Stimulated activated naive CD8-positive, alpha-beta T cell treated with anti-CD3 and anti-CD28 coated beads, Interleukin-15, Interleukin-2, amounts not matched to agents 100 ng/mL and 50 ng/mL, for 24 hours (primary cell): ENCODE results near the gene HINT1.
"Not testable (repeated sequence)": the region's sequence is repeated elsewhere in the genome, so short reads cannot be mapped to it uniquely, and the experiment has no call there.

ENCODE experiments used
- H3K27ac Mint-ChIP-seq: one replicate; pipeline ENCODE4 v1.8.0; 2021; ENCODE audit warnings: mild to moderate bottlenecking, mixed read lengths
- H3K27me3 Mint-ChIP-seq: one replicate; pipeline ENCODE4 v1.8.0; 2021; ENCODE audit warnings: mixed read lengths
- H3K36me3 Mint-ChIP-seq: one replicate; pipeline ENCODE4 v1.8.0; 2021; ENCODE audit warnings: low read depth, mixed read lengths
- H3K4me1 Mint-ChIP-seq: one replicate; pipeline ENCODE4 v1.8.0; 2021; ENCODE audit warnings: low read depth, mixed read lengths
- H3K4me3 Mint-ChIP-seq: one replicate; pipeline ENCODE4 v1.8.0; 2021; ENCODE audit warnings: mild to moderate bottlenecking, mixed read lengths
- H3K9me3 Mint-ChIP-seq: one replicate; pipeline ENCODE4 v1.8.0; 2021; ENCODE audit warnings: mixed read lengths

HINT1 gene

DNA sequence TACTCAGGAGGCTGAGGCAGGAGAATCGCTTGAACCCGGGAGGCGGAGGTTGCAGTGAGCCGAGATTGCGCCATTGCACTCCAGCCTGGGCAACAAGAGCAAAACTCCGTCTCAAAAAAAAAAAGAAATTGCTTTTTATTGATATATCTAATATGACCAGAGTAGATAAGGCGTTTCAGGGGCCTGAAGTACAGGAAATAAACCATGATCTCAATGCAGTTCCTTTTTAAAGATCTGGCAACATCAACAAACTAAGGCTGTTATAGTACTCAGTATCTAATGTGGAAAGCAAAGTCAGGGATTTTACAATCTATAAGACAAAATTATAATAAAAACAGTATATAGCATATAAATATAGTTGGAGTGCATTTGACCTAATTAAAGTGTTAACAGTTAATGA lies 28.8 kb upstream of the HINT1 start:
- not testable (repeated sequence) for H3K27ac Mint-ChIP-seq, H3K9me3 Mint-ChIP-seq, H3K4me1 Mint-ChIP-seq, H3K4me3 Mint-ChIP-seq, H3K27me3 Mint-ChIP-seq
- peaks cover 17% of the 10 kb centered on the region for H3K36me3 Mint-ChIP-seq

DNA sequence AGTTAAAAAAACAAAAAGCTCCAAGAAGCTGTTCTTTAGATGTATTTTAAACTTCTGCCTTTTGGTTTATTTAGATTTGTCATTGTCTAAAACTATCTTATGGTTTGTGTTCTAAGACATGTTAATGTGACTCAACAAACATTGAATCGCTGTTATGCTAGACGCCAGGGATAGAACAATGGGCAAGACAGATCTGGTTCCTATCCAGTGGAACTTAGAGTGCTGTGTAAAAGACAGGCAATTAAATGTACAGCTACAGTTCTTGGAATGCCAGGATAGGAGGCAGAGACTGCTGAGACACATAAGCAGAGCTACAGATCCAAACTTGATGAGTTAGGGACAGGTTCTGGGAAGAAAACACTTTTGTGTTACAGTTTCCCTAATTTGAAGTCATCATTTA lies 28.1 kb upstream of the HINT1 start:
- no peak overlapping the region for H3K4me3 Mint-ChIP-seq
- H3K9me3 Mint-ChIP-seq, result no peaks in the 10 kb centered on the region
- no peak overlapping the region for H3K27ac Mint-ChIP-seq
- H3K36me3 Mint-ChIP-seq, result peaks cover 20% of the 10 kb centered on the region
- H3K27me3 Mint-ChIP-seq, result no peaks in the 10 kb centered on the region
- H3K4me1 Mint-ChIP-seq, result peaks cover 4% of the 10 kb centered on the region

DNA sequence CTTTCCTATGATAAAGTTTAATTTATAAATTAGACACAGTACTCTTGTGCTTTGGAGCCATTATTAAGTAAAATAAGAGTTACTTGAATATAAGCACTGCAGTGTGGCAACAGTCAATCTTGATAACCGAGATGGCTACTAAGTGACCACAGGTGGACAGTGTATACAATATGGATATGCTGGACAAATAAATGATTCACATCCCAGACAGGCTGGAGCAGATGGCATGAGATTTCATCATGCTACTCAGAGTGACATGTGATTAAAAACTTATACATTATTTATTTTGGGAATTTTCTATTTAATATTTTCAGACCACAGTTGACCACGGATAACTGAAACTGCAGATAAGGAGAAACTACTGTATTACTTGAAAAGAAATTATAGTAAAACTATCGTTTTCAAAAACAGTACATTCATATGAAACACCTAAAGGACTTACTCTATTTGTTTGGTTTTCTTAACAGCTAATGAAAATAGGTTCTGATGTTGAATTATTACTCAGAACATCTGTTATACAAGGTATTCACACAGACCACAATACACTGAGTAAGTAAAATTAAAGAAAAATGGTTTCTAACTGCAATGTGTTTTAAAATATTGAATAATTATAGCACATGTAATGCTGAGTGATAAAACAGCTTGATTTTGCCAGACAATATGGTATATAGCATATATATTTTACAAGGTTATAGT lies 21.7 kb upstream of the HINT1 start:
- Mint-ChIP-seq H3K4me3 (no peak overlapping the region), H3K27me3 (no peaks in the 10 kb centered on the region), H3K4me1 (no peaks in the 10 kb centered on the region), H3K36me3 (peaks cover 28% of the 10 kb centered on the region), H3K9me3 (no peaks in the 10 kb centered on the region), H3K27ac (no peak overlapping the region)

DNA sequence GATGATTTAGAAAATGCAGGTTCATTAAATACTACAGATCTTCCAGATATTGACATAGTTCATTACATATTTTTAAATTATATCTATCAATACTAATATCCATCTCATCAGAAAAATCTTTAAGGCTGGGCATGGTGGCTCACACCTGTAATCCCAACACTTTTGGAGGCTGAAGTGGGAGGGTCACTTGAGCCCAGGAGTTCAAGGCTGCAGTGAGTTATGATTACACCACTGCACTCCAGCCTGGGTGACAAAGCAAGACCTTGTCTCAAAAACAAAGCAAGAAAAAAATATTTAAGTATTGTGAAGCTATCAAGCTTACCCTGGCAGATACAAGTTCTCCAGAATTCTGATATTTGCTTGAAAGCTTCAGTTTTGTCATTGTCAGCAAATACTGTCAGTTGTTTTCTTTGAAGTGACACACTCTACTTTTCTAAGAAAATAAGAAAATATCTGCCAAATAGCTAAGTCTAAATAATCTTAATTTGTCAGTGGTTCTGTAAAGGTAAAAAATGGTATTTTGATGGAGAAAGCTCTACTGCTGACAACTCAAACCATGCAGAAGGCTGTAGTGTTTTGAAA lies 20.6 kb upstream of the HINT1 start:
- H3K4me3 Mint-ChIP-seq, result no peak overlapping the region
- H3K27me3 Mint-ChIP-seq, result no peaks in the 10 kb centered on the region
- H3K9me3 Mint-ChIP-seq, result no peaks in the 10 kb centered on the region
- no peaks in the 10 kb centered on the region for H3K4me1 Mint-ChIP-seq
- peaks cover 25% of the 10 kb centered on the region for H3K36me3 Mint-ChIP-seq
- H3K27ac Mint-ChIP-seq, result no peak overlapping the region

DNA sequence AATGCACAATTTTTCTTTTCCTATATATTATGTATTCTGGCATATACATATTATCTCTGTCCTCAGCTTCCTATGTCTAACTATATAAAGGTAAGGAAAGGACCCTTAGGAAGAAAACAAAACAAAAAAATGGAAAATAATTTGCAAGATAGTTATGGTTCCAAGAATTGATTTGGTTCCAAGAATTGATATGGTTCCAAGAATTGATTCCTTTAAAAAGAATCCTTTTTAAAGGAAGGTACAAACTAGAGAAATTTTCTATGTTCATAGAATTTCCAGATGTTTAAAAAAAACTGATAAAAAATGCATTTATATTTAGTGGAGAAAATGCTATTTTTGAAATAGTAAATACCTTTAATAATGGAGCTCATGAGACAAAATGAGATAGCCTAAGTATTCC lies 17.8 kb upstream of the HINT1 start:
- no peak overlapping the region for H3K4me3 Mint-ChIP-seq
- H3K27me3 Mint-ChIP-seq, result no peaks in the 10 kb centered on the region
- H3K36me3 Mint-ChIP-seq, result peaks cover 12% of the 10 kb centered on the region
- no peaks in the 10 kb centered on the region for H3K9me3 Mint-ChIP-seq
- H3K4me1 Mint-ChIP-seq, result peaks cover 8% of the 10 kb centered on the region
- no peak overlapping the region for H3K27ac Mint-ChIP-seq

DNA sequence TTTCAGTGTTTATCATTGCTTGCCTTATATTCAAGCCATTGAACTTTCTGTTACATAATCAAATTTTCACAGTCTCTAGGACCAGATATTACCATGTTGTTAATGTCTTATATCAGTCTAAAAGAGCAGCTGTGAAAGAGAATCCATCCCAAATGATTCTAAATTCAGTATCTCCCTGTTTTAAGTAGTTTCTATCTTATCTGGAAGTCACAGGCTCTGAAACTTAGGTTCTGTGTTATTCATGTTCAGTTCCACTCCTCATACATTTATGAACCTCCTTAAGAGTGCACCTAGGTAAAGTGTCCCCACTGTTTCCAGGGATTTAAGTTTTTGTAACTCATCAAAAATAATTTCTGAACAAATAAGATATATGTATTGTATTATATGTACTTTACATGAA lies 15.4 kb upstream of the HINT1 start:
- no peak overlapping the region for H3K27ac Mint-ChIP-seq
- peaks cover 14% of the 10 kb centered on the region for H3K36me3 Mint-ChIP-seq
- H3K4me3 Mint-ChIP-seq, result no peak overlapping the region
- H3K4me1 Mint-ChIP-seq, result peaks cover 19% of the 10 kb centered on the region
- H3K27me3 Mint-ChIP-seq, result no peaks in the 10 kb centered on the region
- H3K9me3 Mint-ChIP-seq, result no peaks in the 10 kb centered on the region

DNA sequence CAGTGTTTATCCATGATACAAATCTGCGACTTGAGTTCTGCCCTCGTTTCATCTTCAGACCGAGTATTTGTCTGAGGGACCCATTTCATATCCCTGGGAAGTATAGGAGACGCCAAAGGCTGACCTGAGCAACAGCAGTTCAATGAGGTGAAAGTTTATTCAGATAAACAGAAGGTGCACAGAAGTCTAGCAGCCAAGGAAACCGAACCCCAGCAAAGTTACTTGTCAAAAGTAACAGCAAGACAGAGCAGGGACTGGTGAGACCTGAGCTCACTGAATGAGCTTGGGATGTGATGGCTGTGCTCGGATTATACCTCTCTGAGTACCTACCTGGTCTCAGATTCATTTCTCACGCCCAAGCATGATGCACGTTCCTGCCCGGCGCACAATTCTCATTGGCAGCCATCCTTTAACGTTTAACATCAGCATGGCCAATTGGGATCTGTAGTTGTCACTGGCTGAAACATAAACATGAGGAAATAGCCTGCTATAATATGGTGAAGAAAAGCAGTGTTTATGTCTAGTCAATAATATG lies 6.3 kb upstream of the HINT1 start:
- H3K4me1 Mint-ChIP-seq, result peaks cover 54% of the 10 kb centered on the region
- no peaks in the 10 kb centered on the region for H3K9me3 Mint-ChIP-seq
- H3K4me3 Mint-ChIP-seq, result peak overlapping the region; percentile 99
- H3K36me3 Mint-ChIP-seq, result peaks cover 12% of the 10 kb centered on the region
- H3K27me3 Mint-ChIP-seq, result no peaks in the 10 kb centered on the region
- peak overlapping the region; percentile 95 for H3K27ac Mint-ChIP-seq

DNA sequence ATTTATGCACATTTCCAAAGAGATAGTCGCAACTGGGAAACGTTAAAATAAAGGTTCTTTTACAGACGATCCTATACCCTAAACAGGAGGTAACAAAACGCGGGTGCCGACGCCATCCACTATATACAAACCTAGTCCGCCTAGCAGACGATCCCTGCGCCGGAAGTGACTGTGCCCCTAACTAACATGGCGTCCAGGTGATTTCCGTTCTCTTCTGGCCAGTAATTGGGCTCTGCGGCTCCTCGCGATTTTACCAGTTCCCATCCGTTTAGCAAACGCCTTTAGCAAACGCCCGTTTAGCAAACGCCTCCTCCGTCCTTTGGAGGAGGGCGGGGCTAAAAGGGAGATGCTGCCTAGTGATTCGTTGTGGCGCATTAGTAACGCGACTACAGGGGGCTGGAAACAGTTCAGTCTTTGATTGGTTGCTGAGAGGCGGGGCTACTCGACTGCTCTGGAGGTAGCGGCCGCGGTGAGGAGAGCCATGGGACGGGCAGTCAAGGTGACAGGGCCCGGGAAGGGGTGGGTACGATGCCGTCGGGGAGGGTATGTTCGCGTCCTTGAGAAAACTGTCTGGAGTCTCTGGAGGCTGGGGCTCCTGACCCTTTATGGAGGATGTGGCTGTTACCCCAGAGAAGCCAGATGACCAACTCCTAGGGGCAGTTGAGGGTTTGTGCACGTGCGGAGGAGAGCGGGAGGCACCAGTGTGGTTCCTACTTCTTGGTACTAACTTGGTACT lies 5.7 kb upstream of the HINT1 start, which contains the start of gene LYRM7:
LYRM7 (plus strand) TSS at position 405 of the 736 bp plus-strand sequence; CDS start at position 482, 77 bp downstream.
- no peaks in the 10 kb centered on the region for H3K9me3 Mint-ChIP-seq
- no peaks in the 10 kb centered on the region for H3K27me3 Mint-ChIP-seq
- peaks cover 9% of the 10 kb centered on the region for H3K36me3 Mint-ChIP-seq
- H3K4me1 Mint-ChIP-seq, result peaks cover 57% of the 10 kb centered on the region
- H3K27ac Mint-ChIP-seq, result peak within 1 kb of the TSS; percentile 95
- peak within 1 kb of the TSS; percentile 99 for H3K4me3 Mint-ChIP-seq

DNA sequence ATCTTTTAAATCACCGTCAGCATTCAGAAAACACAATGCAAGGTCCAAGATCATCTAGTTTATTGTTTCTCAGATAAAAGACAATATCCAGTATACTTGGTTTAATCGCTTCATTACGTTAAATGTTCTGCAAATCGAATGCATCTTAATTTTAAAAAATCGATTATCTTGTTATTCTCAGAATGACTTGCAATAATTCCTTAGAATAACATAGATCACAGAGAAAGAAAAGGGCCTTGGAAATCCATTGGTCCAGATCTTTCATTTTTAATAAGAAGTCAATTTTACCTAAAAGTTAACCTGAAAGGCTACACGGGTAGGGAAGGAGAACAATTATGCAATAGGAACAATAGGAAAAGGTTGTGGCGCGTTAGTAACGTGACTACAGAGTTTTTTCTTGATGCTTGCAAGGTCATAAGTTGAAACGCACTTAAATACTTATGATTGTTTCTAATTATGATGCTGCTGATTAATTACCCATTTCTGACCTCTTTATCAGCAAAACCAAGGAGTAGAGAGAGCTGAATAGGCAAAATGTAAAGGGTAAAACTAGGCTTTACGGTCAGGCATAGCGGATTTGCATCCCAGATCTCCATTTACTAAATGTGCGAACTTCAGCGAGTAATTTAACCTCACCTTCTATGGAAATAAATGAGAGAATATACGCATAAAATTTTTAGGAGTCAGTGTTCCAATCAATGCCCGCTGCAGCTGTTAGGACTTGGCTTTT lies 4.9 kb upstream of the HINT1 start:
- Mint-ChIP-seq H3K27ac (peak overlapping the region; percentile 95), H3K27me3 (no peaks in the 10 kb centered on the region), H3K4me3 (peak overlapping the region; percentile 99), H3K36me3 (peaks cover 9% of the 10 kb centered on the region), H3K4me1 (peaks cover 63% of the 10 kb centered on the region), H3K9me3 (no peaks in the 10 kb centered on the region)

DNA sequence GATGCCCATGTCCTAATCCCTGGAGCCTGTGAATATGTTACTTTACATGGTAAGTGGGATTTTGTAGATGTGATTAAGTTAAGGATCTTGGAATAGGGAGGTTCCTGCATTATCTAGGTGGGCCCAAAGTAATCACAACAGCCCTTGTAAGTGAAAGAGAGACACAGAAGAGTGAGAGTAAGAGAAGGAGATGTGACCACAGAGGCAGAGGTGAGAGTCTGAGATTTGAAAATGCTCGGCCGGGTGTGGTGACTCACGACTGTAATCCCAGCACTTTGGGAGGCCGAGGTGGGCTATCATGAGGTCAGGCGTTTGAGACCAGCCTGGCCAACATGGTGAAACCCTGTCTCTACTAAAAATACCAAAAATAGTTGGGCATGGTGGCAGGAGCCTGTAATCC lies 2.6 kb upstream of the HINT1 start:
- H3K9me3 Mint-ChIP-seq, result no peaks in the 10 kb centered on the region
- H3K4me3 Mint-ChIP-seq, result no peak overlapping the region
- H3K27me3 Mint-ChIP-seq, result no peaks in the 10 kb centered on the region
- H3K36me3 Mint-ChIP-seq, result peaks cover 16% of the 10 kb centered on the region
- no peak overlapping the region for H3K27ac Mint-ChIP-seq
- peaks cover 59% of the 10 kb centered on the region for H3K4me1 Mint-ChIP-seq

DNA sequence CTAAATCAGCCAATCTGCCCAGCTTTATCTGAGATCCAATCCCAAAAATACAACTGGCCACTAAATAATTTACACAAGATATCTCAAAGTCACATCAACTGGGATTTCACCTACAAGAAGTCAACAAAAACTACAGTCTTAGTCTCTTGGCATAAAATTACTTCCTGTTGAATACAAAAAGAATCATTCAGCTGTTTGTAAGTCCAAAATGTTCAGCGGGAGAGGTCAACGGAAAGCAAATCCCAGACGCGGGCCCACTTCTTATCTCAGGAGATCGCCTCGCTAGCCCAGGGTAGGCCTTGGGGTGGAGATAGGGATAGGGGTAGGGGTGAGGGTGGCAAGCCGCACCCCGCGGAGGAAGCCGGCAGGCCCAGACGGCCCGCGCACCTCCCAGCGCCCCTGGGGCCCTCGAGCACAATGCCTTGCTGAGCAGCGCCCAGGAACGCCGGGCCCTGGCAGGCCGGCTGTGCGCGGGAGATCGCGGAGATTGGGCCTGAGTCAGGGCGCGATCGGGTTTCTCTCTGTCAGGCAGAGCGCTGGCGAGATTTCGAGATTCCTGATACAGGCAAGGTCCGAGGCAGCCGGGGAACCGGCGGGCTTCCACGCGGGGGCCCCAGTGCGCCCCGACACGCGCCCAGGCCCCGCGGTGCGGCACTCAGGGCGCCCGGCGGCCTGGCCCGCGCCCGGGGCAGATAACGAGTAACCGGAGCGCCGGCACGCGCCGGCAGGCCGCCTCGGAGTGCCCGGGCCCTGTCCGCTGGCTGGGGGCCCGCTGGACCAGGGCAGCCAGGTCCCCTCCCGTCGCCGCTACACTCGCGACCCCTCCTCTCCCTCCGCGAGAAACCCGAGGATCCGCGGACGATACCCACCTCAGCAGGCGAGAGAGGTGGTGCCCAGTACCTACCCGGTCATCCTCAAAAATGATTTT lies 601 bp downstream of the HINT1 start:
- H3K27me3 Mint-ChIP-seq, result no peaks in the 10 kb centered on the region
- H3K36me3 Mint-ChIP-seq, result peaks cover 48% of the 10 kb centered on the region
- no peaks in the 10 kb centered on the region for H3K9me3 Mint-ChIP-seq
- peaks cover 62% of the 10 kb centered on the region for H3K4me1 Mint-ChIP-seq
- peak overlapping the region; percentile 99 for H3K27ac Mint-ChIP-seq
- peak overlapping the region; percentile 99 for H3K4me3 Mint-ChIP-seq

DNA sequence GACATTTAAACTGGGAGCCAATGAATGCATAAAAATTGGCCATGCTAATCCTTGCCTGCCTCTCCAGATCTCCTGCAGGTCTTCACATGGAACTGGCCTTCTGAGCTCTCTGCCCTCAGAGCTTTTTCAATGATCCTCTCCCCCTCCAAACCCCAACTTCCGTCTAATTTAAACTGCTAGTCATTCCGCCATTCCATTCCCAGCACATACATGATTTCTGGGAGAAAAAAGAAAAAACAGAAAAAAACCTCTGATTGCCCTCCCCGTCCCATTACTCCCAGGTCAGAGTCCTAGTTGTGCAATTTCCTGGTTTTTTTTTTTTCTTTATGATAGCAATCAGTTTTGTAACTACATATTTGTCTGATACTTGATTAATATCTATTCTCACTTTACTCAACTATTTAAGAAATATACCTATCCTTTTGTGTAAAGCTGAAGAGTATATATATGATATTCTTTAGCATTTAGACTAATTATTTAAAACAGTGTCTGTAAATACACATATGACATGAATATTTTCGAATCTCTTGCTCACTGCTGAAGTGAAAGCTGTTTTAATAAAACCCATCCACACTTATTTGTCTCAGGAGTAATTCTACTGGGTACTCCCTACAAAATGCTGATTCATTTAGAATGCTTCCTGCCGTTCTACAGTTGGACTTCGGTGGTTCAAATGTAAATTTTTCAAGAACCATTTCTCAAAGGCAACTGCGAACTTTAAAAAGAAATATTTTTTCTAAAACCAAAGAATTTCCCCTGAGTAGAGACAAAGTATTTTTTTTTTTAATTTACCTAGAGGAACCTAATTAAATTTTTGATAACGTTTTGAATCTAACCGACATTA lies 1.6 kb downstream of the HINT1 start:
- peaks cover 65% of the 10 kb centered on the region for H3K4me1 Mint-ChIP-seq
- no peaks in the 10 kb centered on the region for H3K27me3 Mint-ChIP-seq
- peaks cover 57% of the 10 kb centered on the region for H3K36me3 Mint-ChIP-seq
- H3K27ac Mint-ChIP-seq, result peak overlapping the region; percentile 97
- H3K4me3 Mint-ChIP-seq, result peak overlapping the region; percentile 99
- no peaks in the 10 kb centered on the region for H3K9me3 Mint-ChIP-seq

DNA sequence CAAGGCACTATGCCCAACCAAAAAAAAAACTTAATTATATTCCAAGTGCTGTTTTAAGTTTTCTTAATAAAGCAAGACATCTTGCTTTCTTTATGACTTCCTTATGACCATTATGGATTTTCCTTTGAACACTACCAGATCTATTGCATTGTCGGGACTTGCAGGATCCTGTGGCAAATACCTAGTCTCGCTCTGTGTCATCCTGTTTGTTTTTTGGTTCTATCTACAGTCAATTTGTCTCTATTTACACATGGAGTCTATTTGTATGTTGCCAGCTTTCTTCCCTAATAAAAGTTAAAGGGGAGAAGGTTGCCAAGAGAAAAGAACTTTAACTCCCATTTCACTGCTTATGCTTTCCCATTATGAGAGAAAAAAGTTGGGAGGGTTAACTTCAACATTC lies 4.9 kb downstream of the HINT1 start:
- no peaks in the 10 kb centered on the region for H3K27me3 Mint-ChIP-seq
- H3K36me3 Mint-ChIP-seq, result peaks cover 79% of the 10 kb centered on the region
- H3K9me3 Mint-ChIP-seq, result no peaks in the 10 kb centered on the region
- peaks cover 47% of the 10 kb centered on the region for H3K4me1 Mint-ChIP-seq
- peak overlapping the region; percentile 9 for H3K4me3 Mint-ChIP-seq
- H3K27ac Mint-ChIP-seq, result peak overlapping the region; percentile 18
